ENCODE data around the gene CLIC5. TPM values are rescaled to one million over a fixed set of nuclear protein-coding genes. Genes with fewer than 3 reads are reported as not detected.
A peak's percentile ranks its signal among the peaks of the same experiment; 100 is the strongest.
"Not testable (repeated sequence)": the region's sequence is repeated elsewhere in the genome, so short reads cannot be mapped to it uniquely, and the experiment has no call there.

CLIC5 gene
- total RNA-seq, 1 donor from 2014 or later, result 1.1 TPM

- no peaks in the 10 kb centered on the region for H3K27me3 Mint-ChIP-seq
- H3K36me3 Mint-ChIP-seq (ENCODE audit: low read depth), result no peaks in the 10 kb centered on the region
- DNase-seq, result no peak
- no peak overlapping the region for H3K4me3 Mint-ChIP-seq
- H3K27ac Mint-ChIP-seq, result no peak overlapping the region
- no peaks in the 10 kb centered on the region for H3K9me3 Mint-ChIP-seq
- peaks cover 9% of the 10 kb centered on the region for H3K4me1 Mint-ChIP-seq
- intact Hi-C loops (cut with micrococcal nuclease), result loop anchor here (2.0 to 10.0 kb wide), 5 partner anchors 158 to 925 kb away; no protein-coding TSS in a partner anchor
Measured at GRCh38 chr6:45929421-45930361, 86.0 kb downstream of the CLIC5 start.

GRCh38 chr6:45928721-45929305 is 86.8 kb downstream of the CLIC5 start:
- Mint-ChIP-seq H3K27ac (no peak overlapping the region), H3K4me3 (no peak overlapping the region), H3K4me1 (peaks cover 15% of the 10 kb centered on the region), H3K36me3 (ENCODE audit: low read depth) (no peaks in the 10 kb centered on the region), H3K9me3 (no peaks in the 10 kb centered on the region), H3K27me3 (no peaks in the 10 kb centered on the region)
- intact Hi-C loops (cut with micrococcal nuclease), result loop anchor here (10.0 kb wide), 1 partner anchor 924 kb away; no protein-coding TSS in a partner anchor
- no peak for DNase-seq

DNA sequence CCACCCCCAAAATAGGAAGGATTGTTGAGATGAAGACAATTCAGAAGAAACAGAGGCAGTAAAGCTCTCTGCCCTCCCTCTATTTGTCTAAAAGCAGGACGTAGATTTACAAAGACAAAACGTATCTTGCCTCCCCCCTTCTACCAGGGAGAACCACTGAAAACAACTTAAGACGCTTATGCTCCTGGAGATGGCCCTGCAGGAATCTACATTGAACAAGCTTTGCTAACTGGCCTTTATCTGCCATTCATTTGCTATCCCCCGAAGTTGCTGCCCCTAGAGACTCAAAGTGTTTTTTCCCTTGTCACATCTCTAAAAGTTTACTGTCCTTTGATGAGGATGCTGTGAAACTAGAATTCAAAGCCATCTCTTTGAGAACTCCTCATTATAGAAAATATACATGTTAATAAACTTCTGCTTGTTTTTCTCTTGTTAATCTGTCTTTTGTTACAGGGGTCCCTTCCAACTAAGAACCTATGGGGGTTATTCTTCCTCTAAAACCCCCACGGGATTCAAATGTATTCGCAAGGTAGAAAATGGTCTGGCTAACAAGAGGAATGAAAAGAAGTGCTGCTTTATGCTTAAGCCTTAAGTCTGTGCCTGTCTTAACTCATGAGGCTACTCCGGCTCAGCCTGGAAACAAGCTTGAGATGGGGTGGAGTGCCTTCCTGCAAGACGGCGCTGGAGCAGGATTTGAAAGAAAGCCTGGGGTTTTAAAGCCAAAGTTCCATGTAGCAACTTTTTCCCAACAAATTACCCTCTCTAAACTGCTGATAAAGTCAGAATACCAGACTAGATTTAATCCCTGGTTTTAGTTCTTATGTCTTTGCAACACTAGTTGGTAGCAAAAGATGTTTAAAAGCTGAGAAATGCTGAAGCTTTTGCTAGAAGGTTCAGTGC is 88.0 kb downstream of the CLIC5 start:
- H3K27ac Mint-ChIP-seq, result no peak overlapping the region
- intact Hi-C loops (cut with micrococcal nuclease), result loop anchor here (10.0 kb wide), 1 partner anchor 923 kb away; no protein-coding TSS in a partner anchor
- no peaks in the 10 kb centered on the region for H3K27me3 Mint-ChIP-seq
- H3K9me3 Mint-ChIP-seq, result no peaks in the 10 kb centered on the region
- peaks cover 26% of the 10 kb centered on the region for H3K4me1 Mint-ChIP-seq
- H3K36me3 Mint-ChIP-seq (ENCODE audit: low read depth), result no peaks in the 10 kb centered on the region
- H3K4me3 Mint-ChIP-seq, result no peak overlapping the region
- DNase-seq, result no peak

GRCh38 chr6:45926423-45926822 is 89.2 kb downstream of the CLIC5 start:
- DNase-seq; H3K9me3 Mint-ChIP-seq; H3K4me3 Mint-ChIP-seq; H3K36me3 Mint-ChIP-seq (ENCODE audit: low read depth); H3K27me3 Mint-ChIP-seq: not testable (repeated sequence)
- intact Hi-C loops (cut with micrococcal nuclease), result loop anchor here (10.0 kb wide), 1 partner anchor 922 kb away; no protein-coding TSS in a partner anchor
- Mint-ChIP-seq H3K27ac (peak overlapping the region; percentile 5), H3K4me1 (peaks cover 36% of the 10 kb centered on the region)

GRCh38 chr6:45924763-45925342 is 90.8 kb downstream of the CLIC5 start:
- H3K27me3 Mint-ChIP-seq, result no peaks in the 10 kb centered on the region
- H3K4me1 Mint-ChIP-seq, result peaks cover 48% of the 10 kb centered on the region
- no peaks in the 10 kb centered on the region for H3K9me3 Mint-ChIP-seq
- no peak overlapping the region for H3K4me3 Mint-ChIP-seq
- intact Hi-C loops (cut with micrococcal nuclease), result loop anchor here (1.0 to 10.0 kb wide), 15 partner anchors 86 to 1283 kb away; partner anchors contain the start of gene SUPT3H
- H3K27ac Mint-ChIP-seq, result peak overlapping the region; percentile 22
- no peak for DNase-seq
- no peaks in the 10 kb centered on the region for H3K36me3 Mint-ChIP-seq (ENCODE audit: low read depth)

DNA sequence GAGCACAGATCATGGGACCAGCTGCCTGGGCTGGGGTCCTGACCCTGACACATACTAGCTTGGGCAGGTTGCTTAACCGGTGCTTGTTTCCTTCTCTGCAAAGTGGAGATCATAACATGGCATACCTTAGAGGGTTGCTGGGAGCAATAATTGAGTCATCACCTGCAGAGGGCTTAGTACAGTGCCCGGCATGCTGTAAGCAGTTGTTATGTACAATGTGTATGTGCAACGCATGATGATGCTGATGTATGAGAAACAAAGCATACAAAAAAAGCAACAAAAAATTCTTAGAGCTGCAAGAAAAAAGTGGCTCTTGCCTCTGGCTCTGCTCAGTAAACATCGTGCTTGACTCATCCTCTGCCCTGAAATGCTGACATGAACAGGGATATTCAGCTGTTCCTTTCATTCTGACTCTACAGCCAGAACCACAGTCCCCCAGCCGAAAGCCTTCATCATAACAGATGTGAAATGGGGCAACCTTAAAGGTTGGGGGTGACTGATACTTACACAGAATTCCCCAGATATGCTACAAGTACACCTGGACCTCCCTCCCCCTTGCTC is 91.7 kb downstream of the CLIC5 start:
- H3K27ac Mint-ChIP-seq, result peak overlapping the region; percentile 89
- intact Hi-C loops (cut with micrococcal nuclease), result loop anchor here (1.0 to 10.0 kb wide), 19 partner anchors 87 to 1449 kb away; partner anchors contain the start of gene SUPT3H
- peak; percentile 80 for DNase-seq
- no peaks in the 10 kb centered on the region for H3K27me3 Mint-ChIP-seq
- H3K4me3 Mint-ChIP-seq, result peak overlapping the region; percentile 27
- H3K4me1 Mint-ChIP-seq, result peaks cover 48% of the 10 kb centered on the region
- no peaks in the 10 kb centered on the region for H3K9me3 Mint-ChIP-seq
- H3K36me3 Mint-ChIP-seq (ENCODE audit: low read depth), result no peaks in the 10 kb centered on the region

DNA sequence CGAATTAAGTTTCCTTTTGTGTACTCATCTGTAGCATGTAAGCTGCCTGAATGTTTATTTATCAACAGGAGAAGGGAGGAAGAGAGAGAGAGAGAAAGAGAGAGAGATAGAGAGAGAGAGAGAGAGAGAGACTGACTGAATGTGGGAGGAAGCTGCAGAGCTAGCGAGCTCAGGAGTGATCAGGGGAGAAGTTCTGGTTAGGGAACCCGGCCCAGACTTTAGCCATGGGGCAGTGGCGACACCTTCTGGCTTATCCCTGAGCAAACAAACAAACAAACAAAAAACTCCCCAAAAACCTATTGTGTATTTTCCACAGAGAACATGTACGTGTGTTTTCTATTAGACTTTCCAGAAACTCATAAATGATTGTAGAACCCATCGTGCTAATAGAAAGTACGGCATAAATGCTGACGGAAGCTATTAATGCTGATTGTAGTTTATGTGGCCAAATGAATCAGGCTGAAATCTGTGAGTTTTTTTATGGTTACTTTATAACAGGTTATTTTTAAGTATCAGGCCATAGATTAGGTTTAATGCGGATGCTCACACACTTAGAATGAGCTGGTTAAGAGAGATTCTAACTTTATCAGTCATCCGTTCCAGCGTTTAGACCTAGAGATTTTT is 92.8 kb downstream of the CLIC5 start:
- intact Hi-C loops (cut with micrococcal nuclease), result loop anchor here (1.0 to 10.0 kb wide), 13 partner anchors 92 to 1448 kb away; no protein-coding TSS in a partner anchor
- peak; percentile 90 for DNase-seq
- Mint-ChIP-seq H3K9me3 (peaks cover 1% of the 10 kb centered on the region), H3K27me3 (no peaks in the 10 kb centered on the region), H3K36me3 (ENCODE audit: low read depth) (no peaks in the 10 kb centered on the region), H3K4me3 (peak overlapping the region; percentile 10), H3K27ac (peak overlapping the region; percentile 89), H3K4me1 (peaks cover 46% of the 10 kb centered on the region)

DNA sequence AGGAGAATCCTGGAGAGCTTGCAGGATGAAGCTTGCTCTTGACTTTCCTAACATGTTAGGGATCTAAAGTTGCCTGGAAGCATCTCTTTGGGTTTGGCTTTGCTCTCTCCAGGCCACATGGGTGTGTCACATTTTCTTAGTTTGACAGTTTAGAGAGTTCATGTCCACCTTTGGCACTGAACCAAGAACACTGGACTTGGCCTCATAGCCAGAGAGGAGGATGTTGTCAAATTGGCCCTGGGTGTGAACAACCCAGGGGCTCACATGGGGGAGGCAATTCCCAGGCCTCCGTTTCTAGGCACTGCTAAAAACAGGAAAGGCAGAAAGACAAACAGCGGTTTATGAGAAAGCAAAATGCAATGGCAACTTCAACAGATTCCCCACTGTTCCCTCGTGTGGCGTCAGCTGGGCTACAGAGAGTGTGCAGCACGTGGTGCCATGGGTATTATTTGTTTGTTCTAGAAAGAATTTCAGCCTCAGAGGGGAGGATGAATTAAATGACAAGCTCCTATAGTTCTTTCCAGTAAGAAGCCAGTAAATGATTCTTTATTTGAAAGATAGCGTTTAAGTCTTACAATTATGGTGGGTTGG is 93.9 kb downstream of the CLIC5 start:
- Mint-ChIP-seq H3K4me3 (peak overlapping the region; percentile 15), H3K4me1 (peaks cover 44% of the 10 kb centered on the region)
- no peak for DNase-seq

GRCh38 chr6:45920819-45921511 is 94.7 kb downstream of the CLIC5 start:
- peak overlapping the region; percentile 84 for H3K27ac Mint-ChIP-seq
- peaks cover 41% of the 10 kb centered on the region for H3K4me1 Mint-ChIP-seq
- no peak for DNase-seq
- intact Hi-C loops (cut with micrococcal nuclease), result loop anchor here (1.0 to 10.0 kb wide), 9 partner anchors 98 to 1279 kb away; no protein-coding TSS in a partner anchor
- no peaks in the 10 kb centered on the region for H3K36me3 Mint-ChIP-seq (ENCODE audit: low read depth)
- no peaks in the 10 kb centered on the region for H3K27me3 Mint-ChIP-seq
- peak overlapping the region; percentile 30 for H3K4me3 Mint-ChIP-seq
- peaks cover 5% of the 10 kb centered on the region for H3K9me3 Mint-ChIP-seq

More for the DNA sequence above, 93.9 kb downstream of the CLIC5 start:
- Mint-ChIP-seq H3K36me3 (ENCODE audit: low read depth) (no peaks in the 10 kb centered on the region), H3K27me3 (no peaks in the 10 kb centered on the region), H3K27ac (peak overlapping the region; percentile 84), H3K9me3 (peaks cover 5% of the 10 kb centered on the region)
- intact Hi-C loops (cut with micrococcal nuclease), result loop anchor here (1.0 to 10.0 kb wide), 14 partner anchors 91 to 1447 kb away; no protein-coding TSS in a partner anchor

DNA sequence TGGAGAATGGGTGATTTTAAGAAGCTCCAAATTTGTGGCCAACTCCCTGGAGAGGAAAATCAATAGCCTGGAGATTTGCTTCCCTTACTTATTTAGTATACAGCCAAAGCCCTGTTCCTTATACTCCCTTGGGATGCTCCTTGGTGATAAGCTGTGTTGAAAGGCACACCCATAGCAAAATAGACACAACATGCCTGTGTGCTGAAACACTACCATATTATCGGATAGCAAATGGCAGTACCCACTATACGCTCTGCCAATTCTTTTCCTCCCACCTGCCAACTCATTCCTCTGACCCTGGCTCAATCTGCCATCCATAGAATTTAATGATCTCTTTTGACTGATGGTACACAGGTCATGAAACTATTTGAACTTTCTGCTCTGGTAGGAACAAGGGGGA is 98.2 kb downstream of the CLIC5 start:
- no peak overlapping the region for H3K4me3 Mint-ChIP-seq

DNA sequence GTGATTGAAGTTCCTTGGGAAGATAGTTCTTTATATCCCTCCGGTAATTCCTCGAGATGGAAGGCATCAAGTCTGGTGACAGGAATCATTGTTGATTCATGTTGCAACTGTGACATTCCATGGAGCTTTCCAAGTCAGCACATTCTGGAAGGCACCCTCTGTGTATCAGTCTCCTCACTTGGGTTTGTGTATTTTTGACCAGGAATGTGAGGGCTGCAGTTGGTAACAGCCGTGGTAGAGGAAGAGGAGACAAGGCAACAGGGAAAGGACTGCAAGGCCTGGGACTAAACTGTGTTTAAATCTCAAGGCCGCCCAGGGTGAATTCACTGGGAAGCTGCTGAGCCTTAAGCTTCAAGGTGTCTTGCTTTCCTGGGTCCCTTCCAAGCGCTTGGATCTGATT is 99.0 kb downstream of the CLIC5 start:
- no peak for DNase-seq
- peaks cover 15% of the 10 kb centered on the region for H3K4me1 Mint-ChIP-seq
- H3K27me3 Mint-ChIP-seq, result no peaks in the 10 kb centered on the region
- intact Hi-C loops (cut with micrococcal nuclease), result no loop called here
- H3K36me3 Mint-ChIP-seq (ENCODE audit: low read depth), result peaks cover 7% of the 10 kb centered on the region
- no peak overlapping the region for H3K27ac Mint-ChIP-seq
- peaks cover 5% of the 10 kb centered on the region for H3K9me3 Mint-ChIP-seq
- H3K4me3 Mint-ChIP-seq, result no peak overlapping the region

More for the DNA sequence above, 98.2 kb downstream of the CLIC5 start:
- intact Hi-C loops (cut with micrococcal nuclease), result no loop called here
- H3K4me1 Mint-ChIP-seq, result peaks cover 20% of the 10 kb centered on the region
- DNase-seq, result no peak
- no peaks in the 10 kb centered on the region for H3K27me3 Mint-ChIP-seq
- peaks cover 7% of the 10 kb centered on the region for H3K36me3 Mint-ChIP-seq (ENCODE audit: low read depth)
- peaks cover 5% of the 10 kb centered on the region for H3K9me3 Mint-ChIP-seq
- H3K27ac Mint-ChIP-seq, result no peak overlapping the region
